Measurements from ENCODE around the gene DGCR6. TPM values are rescaled to one million over a fixed set of nuclear protein-coding genes. Genes with fewer than 3 reads are reported as not detected.
A peak's percentile ranks its signal among the peaks of the same experiment; 100 is the strongest.
"Not testable (repeated sequence)": the region's sequence is repeated elsewhere in the genome, so short reads cannot be mapped to it uniquely, and the experiment has no call there.

The DGCR6 gene
- total RNA-seq, 2 experiments from 2014 or later = 0.96 to 1.1 TPM

DNA sequence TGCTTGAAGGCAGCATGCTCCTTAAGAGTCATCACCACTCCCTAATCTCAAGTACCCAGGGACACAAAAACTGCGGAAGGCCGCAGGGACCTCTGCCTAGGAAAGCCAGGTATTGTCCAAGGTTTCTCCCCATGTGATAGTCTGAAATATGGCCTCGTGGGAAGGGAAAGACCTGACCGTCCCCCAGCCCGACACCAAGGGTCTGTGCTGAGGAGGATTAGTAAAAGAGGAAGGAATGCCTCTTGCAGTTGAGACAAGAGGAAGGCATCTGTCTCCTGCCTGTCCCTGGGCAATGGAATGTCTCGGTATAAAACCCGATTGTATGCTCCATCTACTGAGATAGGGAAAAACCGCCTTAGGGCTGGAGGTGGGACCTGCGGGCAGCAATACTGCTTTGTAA lies 41.0 kb downstream of the DGCR6 start:
- H3K9me3 Mint-ChIP-seq (ENCODE audit: low read depth); ATAC-seq; H3K4me1 Mint-ChIP-seq; DNase-seq; H3K4me3 Mint-ChIP-seq; CTCF ChIA-PET; H3K27ac Mint-ChIP-seq; H3K36me3 Mint-ChIP-seq: not testable (repeated sequence)
- peaks cover 19% of the 10 kb centered on the region for H3K27me3 Mint-ChIP-seq

DNA sequence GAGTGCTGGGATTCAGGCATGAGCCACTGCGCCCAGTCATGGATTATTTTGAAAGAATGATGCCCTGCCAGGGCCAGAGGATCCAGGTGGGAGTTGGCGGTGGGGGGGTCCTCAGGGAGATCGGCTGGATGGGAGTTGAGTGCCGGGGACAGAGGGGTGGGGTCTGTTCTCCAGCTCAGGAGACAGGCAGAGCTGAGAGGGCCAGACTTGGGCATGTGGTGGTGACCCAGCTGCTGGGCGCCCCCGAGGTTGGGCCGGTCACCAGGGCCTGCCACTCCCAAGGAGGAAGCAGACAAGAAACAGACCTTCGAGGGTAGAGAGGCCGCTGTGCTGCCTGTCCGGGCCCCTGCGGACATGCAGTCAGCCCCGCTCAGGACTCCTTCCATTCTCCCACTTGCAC lies 41.8 kb downstream of the DGCR6 start:
- Mint-ChIP-seq H3K36me3 (no peaks in the 10 kb centered on the region), H3K4me3 (no peak overlapping the region), H3K27me3 (peaks cover 19% of the 10 kb centered on the region), H3K27ac (no peak overlapping the region), H3K9me3 (ENCODE audit: low read depth) (no peaks in the 10 kb centered on the region), H3K4me1 (no peaks in the 10 kb centered on the region)
- DNase-seq = no peak
- no peak for ATAC-seq
- CTCF ChIA-PET = no interaction called here

DNA sequence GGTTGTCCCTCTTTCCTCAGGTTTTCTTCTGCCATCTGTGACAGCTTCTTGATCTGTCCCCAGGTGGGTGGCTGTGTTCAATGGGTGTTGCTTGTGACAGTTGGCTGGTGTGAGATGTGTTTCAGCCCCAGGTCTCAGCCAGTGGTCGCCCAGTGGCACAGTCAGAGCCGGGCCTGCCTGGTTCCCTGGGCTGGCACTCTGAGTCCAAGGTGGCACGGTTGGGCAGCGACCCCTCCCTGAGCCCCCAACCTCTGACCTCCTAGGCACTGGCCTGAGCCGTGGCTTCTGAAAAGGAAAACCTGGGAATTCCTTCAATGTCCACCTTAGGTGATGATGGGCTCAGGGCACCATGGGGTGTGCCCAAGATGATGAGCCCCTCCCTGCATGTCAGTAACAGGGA lies 44.0 kb downstream of the DGCR6 start:
- no peak for DNase-seq
- no peak overlapping the region for H3K27ac Mint-ChIP-seq
- CTCF ChIA-PET = no interaction called here
- H3K4me1 Mint-ChIP-seq = no peaks in the 10 kb centered on the region
- no peak overlapping the region for H3K4me3 Mint-ChIP-seq
- H3K27me3 Mint-ChIP-seq = peaks cover 19% of the 10 kb centered on the region
- ATAC-seq = no peak
- H3K36me3 Mint-ChIP-seq = no peaks in the 10 kb centered on the region
- H3K9me3 Mint-ChIP-seq (ENCODE audit: low read depth) = no peaks in the 10 kb centered on the region

DNA sequence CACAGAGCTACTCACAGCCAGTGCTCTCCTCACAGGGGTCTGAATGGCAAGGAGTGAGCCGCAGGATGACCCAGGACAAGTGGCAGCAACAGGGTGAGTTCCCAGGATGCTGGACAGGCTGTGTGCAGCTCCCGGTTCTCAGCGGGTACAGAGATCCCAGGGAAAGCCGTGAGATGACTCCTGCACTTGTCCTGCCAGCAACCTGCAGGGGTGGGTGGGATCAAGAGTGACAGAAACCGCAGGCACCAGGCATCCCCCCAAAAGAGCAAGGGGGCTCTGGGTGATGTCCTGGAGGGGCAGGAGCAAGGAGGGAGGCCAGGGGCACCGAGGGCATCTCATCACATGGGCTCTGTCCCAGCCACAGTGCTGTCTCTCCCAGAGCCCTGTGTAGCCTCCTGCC lies 45.9 kb downstream of the DGCR6 start:
- ATAC-seq = no peak
- peaks cover 19% of the 10 kb centered on the region for H3K27me3 Mint-ChIP-seq
- CTCF ChIA-PET = no interaction called here
- DNase-seq = no peak
- no peaks in the 10 kb centered on the region for H3K9me3 Mint-ChIP-seq (ENCODE audit: low read depth)
- no peaks in the 10 kb centered on the region for H3K4me1 Mint-ChIP-seq
- no peaks in the 10 kb centered on the region for H3K36me3 Mint-ChIP-seq
- H3K27ac Mint-ChIP-seq = no peak overlapping the region
- H3K4me3 Mint-ChIP-seq = no peak overlapping the region

DNA sequence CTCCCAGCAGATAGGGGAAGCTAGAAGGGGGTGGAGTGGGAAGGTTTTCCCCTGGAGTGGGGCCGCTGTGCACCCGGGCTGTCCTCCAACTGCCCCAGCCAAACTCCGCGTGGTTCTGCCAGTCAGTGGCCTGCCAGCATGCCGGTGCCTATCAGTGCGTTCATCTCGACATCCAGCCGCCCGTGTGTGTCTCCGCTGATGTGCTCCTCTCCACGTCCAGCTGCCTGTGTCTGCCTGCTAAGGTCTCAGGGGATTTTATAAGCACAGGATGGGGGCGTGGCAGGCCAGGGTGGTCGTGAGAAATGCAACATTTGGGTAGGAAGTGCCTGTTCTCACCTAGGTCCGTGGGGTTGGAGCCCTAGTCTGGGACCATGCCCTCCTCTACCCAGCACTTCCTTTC lies 47.0 kb downstream of the DGCR6 start:
- H3K36me3 Mint-ChIP-seq; H3K9me3 Mint-ChIP-seq (ENCODE audit: low read depth); H3K27ac Mint-ChIP-seq; H3K4me3 Mint-ChIP-seq; CTCF ChIA-PET; ATAC-seq; DNase-seq; H3K4me1 Mint-ChIP-seq: not testable (repeated sequence)
- peaks cover 14% of the 10 kb centered on the region for H3K27me3 Mint-ChIP-seq

DNA sequence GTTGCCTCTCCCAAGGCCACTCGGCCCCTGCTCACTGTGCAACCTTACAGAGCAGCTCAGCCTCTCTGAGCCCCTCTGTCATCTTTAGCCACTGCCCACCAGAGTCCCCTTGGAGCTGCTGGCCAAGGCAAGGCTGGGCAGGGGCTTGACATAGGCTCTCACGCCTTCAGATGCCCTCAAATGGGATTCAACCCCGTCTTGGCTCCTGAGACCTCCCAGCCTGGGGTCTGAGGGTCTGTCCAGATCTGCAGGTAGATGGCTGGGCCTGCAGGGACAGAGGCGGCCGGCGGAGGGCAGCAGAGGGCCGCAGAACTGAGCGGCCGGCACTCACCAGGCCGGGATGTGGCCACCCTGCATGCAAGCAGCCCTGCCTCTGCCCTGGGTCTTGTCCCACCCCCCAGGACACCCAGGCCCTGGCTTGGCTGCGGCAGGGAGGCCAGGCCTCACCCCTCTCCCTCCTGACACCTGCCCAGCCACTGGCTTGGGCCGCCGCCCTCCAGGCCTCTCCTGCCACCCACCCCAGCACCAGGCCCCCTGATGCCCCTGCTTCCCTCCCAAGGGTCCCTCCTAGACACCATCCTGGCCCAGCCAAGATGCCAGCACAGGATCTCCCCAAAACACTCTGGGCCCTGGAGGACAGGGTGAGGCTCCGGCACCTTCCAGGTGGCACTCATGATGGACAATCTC lies 48.3 kb downstream of the DGCR6 start:
- H3K9me3 Mint-ChIP-seq (ENCODE audit: low read depth); H3K36me3 Mint-ChIP-seq; H3K4me1 Mint-ChIP-seq; H3K4me3 Mint-ChIP-seq; H3K27me3 Mint-ChIP-seq; H3K27ac Mint-ChIP-seq: not testable (repeated sequence)
- CTCF ChIA-PET = interaction anchor here (0.8 kb wide), 1 partner anchor 190 kb away, joined by 3 read pairs; the partner anchor contains the start of gene ESS2
- DNase-seq (peak; percentile 68), ATAC-seq (peak; percentile 87)

DNA sequence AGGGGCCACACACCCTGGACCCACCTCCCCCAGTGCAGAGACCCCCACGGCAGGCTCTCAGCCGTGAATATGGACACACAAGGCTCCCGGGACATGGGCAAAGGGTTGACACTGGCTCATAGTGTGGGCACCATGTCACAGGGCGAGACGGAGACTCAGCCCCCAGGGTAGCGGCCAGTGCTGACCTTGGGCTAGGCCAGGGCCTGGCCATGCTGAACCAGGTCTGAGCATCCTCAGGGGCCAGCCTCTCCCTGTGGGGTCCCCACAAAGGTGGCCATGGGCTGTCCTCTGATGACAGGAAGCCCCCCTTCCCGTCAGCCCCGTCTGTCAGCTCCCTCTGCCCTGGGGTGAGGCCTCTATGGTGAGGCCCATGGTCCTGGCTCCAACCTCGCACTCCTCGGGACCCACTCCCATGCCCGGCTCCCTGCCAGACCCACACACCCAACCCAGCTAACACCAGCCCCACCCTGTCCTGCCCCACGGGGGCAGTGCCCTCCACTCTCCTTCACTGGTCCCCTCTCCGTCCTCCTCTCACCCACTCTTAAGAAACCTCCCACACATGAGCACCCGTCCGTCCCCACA lies 49.0 kb downstream of the DGCR6 start:
- Mint-ChIP-seq H3K4me1 (peaks cover 6% of the 10 kb centered on the region), H3K9me3 (ENCODE audit: low read depth) (no peaks in the 10 kb centered on the region), H3K4me3 (no peak overlapping the region), H3K27ac (no peak overlapping the region), H3K36me3 (no peaks in the 10 kb centered on the region), H3K27me3 (no peaks in the 10 kb centered on the region)
- DNase-seq = no peak
- CTCF ChIA-PET = no interaction called here
- ATAC-seq = no peak

DNA sequence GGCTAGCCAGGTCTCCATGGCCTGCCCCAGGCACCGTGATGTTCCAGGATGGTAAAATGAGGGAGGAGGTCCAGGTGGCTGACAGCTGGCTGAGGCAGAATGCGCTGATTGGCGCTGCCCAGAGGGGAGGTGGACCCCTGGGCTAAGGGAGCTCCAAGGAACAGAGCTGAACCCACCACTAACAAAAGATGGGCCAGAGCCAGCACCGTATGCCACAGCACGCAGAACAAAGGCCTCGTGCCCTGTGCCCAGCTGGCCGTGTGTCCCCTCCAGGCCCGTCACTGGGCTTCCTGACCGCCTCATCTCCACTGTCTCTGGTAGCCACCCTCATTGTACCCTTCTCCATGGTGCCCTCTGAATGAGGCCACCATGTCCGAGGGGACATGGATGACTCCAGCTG lies 49.6 kb downstream of the DGCR6 start:
- ATAC-seq (no peak), DNase-seq (no peak)
- H3K4me1 Mint-ChIP-seq = peaks cover 6% of the 10 kb centered on the region
- no peaks in the 10 kb centered on the region for H3K9me3 Mint-ChIP-seq (ENCODE audit: low read depth)
- CTCF ChIA-PET = no interaction called here
- no peak overlapping the region for H3K27ac Mint-ChIP-seq
- no peak overlapping the region for H3K4me3 Mint-ChIP-seq
- no peaks in the 10 kb centered on the region for H3K36me3 Mint-ChIP-seq
- H3K27me3 Mint-ChIP-seq = no peaks in the 10 kb centered on the region

DNA sequence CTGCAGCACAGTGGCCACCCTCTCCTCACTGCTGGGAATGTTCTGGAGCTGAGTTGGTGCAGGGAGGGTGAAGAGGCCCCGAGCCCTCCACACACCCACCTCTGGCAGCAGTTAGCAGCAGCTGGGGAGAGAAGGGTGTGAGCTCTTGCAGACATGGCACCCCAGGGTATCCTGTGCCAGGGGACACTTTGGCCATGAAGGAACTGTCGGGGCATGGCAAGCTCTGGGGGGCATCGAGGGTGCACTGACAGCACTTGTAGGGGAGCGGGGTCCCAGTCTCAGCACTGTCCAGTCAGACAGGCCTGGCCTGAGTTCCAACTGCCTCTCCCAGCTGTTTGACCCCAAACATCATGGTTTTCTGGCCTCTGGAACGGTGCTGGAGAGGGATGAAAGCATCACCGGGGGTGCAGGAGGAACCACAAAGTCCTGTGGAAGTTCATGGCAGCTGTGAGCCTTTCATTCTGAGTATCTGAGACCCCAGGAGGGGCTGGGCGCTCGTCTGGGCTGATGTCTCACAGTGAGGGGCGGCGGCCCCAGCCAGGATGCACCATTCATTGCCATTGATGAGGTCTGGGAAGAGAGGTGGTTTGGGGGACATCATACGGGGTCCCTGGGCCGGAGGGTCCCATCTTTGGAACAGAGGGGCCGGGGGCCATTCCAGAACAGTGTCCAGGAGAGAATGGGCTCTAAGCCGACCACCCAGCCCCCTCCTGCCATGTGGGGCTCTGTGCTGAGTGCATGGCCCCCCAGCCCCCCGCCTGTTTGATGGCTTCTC lies 50.2 kb downstream of the DGCR6 start:
- H3K4me3 Mint-ChIP-seq; CTCF ChIA-PET; H3K9me3 Mint-ChIP-seq (ENCODE audit: low read depth): not testable (repeated sequence)

DNA sequence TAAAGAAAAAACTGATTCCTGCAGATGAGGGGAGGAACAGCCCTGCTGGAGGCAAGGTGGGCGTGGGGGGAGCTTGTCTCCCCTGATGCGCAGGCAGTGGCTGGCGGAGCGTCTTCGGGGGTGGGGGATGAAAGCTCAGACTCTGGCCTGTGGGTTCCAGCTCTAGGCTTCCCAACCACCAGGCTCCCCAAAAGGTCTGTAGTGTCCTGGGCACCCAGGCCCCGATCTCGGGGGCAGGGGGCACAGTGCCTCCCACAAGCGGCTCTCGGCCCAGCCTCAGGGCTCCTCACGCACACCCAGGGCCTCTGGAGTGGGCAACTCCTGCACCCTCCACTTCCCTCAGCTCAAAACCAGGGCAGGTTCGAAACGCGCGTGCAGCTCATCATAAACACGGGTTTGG lies 50.8 kb downstream of the DGCR6 start:
- DNase-seq; H3K4me1 Mint-ChIP-seq; H3K27me3 Mint-ChIP-seq; H3K4me3 Mint-ChIP-seq; H3K9me3 Mint-ChIP-seq (ENCODE audit: low read depth); ATAC-seq; H3K27ac Mint-ChIP-seq; H3K36me3 Mint-ChIP-seq; CTCF ChIA-PET: not testable (repeated sequence)

More for the DNA sequence above, 50.2 kb downstream of the DGCR6 start:
- H3K36me3 Mint-ChIP-seq, DNase-seq, H3K27me3 Mint-ChIP-seq, H3K4me1 Mint-ChIP-seq, H3K27ac Mint-ChIP-seq, ATAC-seq: not testable (repeated sequence)

DNA sequence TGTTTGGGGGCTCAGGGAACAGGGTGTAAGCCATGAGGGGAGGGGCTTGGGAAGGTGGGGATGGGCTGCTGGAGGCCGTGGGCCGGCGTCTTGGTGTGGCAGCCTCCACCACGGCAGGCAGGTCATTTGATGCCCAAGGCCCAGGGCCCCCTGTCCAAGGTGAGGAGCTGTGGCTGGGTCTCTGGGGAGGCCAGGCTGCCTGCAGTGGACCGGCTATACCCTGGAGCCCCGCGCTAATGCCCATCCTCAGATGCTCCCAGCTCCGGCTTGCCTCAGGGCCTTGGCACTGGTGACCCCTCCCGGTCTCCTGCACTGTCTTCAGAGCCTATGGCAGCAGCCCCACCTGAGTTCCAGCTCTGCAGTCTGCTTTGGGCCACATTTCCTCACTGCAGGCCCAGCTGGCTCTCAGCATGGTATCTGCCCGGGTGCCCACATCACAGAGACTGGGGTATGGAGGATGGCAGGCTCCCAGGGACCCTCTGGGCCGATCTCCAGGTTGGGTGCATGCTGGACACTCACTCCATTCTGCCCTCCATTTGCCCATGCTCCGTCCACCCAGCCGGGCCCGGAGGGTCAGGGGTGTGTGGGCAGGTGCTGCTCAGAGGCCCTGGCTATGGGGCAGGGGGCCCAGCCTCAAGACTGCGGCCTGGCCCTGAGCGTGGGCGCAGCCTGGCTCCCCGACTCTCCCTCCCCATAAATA lies 51.7 kb downstream of the DGCR6 start:
- H3K27me3 Mint-ChIP-seq; H3K4me3 Mint-ChIP-seq; H3K4me1 Mint-ChIP-seq; CTCF ChIA-PET; DNase-seq; H3K9me3 Mint-ChIP-seq (ENCODE audit: low read depth); ATAC-seq; H3K27ac Mint-ChIP-seq; H3K36me3 Mint-ChIP-seq: not testable (repeated sequence)

DNA sequence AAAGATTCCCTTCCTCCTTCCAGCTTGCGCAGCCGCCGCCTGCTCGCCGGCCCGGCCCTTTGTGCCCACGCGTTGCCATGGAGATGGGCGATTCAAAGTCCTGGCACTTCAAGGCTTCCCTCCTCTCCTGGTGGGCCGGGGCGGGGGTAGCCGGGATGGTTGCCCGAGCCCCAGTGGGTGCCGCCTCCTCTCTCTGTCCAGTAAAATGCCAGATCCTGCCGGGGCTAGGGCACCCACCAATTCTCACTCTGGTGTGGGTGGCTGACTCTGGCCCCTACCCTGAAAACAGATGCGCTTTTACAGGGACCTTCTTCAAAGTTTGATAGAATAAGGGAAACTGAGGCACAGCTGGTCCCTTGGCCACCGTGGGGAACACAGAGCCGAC lies 52.2 kb downstream of the DGCR6 start:
- H3K9me3 Mint-ChIP-seq (ENCODE audit: low read depth); DNase-seq; CTCF ChIA-PET; H3K27me3 Mint-ChIP-seq; H3K27ac Mint-ChIP-seq; H3K4me3 Mint-ChIP-seq; H3K36me3 Mint-ChIP-seq; H3K4me1 Mint-ChIP-seq; ATAC-seq: not testable (repeated sequence)

DNA sequence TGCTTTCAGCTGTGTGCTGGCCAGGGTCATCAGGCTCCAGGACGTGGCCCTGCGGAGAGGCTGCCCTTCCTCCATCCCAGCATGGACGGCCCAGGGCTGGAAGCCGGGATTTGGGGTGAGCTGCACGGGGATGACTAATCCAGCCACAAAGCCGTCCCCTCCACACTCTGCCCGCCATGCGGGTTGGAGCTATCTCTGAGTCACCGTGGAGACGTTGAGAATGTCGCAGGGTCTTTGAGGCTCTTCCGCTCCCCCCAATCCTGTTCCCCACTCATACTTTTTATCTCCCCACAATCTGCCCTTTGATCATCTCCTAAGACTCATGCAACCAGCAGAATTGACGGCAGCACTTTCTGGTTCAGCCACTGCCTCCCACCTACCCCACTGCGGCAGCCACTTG lies 52.6 kb downstream of the DGCR6 start:
- DNase-seq (peak; percentile 53), ATAC-seq (peak; percentile 16)
- H3K27me3 Mint-ChIP-seq; H3K36me3 Mint-ChIP-seq; H3K4me3 Mint-ChIP-seq; CTCF ChIA-PET; H3K9me3 Mint-ChIP-seq (ENCODE audit: low read depth); H3K27ac Mint-ChIP-seq; H3K4me1 Mint-ChIP-seq: not testable (repeated sequence)

DNA sequence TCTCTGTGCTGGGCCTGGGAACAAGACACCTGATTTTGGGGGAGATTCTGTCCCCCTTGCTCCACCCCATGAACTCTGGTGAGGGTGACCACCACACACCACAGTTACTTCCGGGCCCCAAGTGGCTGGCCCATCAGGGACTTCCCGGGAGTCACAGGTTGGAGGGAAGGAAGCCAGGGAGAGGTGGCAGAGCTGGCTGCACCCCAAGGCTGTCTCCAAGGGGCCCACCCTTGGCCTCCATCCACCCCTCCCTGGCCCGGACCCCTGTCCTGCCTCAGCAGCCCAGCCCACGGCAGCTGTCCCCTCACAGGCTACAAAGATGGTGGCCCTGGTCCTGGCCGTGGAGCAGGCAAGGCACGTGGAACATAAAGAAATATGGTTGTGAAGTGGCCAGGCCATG lies 53.1 kb downstream of the DGCR6 start:
- ATAC-seq; H3K27ac Mint-ChIP-seq; H3K36me3 Mint-ChIP-seq; H3K4me1 Mint-ChIP-seq; CTCF ChIA-PET; H3K27me3 Mint-ChIP-seq; H3K9me3 Mint-ChIP-seq (ENCODE audit: low read depth); DNase-seq; H3K4me3 Mint-ChIP-seq: not testable (repeated sequence)
